GM18873 (cell line): ENCODE measurements around the gene LHX3.

Experiments
- ATAC-seq: cut with Tn5 transposase; IDR thresholded peaks from one replicate; pipeline ENCODE4 v1.9.1; 2021; ENCODE audit warnings: mild to moderate bottlenecking, moderate library complexity, moderate number of reproducible peaks; ENCODE audit not compliant: unreplicated experiment, low FRiP score

Gene LHX3

GRCh38 chr9:136229096-136230065 lies 24.5 kb upstream of the LHX3 start:
- ATAC-seq = no peak

- no peak for ATAC-seq
These were observed 23.4 kb upstream of the LHX3 start for GRCh38 chr9:136228107-136228875.

GRCh38 chr9:136226680-136227407 lies 21.9 kb upstream of the LHX3 start:
- no peak for ATAC-seq

- ATAC-seq = peak; percentile 45
These were observed 21.1 kb upstream of the LHX3 start for GRCh38 chr9:136225748-136226679.

- ATAC-seq = peak; percentile 40
These were observed 20.4 kb upstream of the LHX3 start for GRCh38 chr9:136225366-136225747.

GRCh38 chr9:136223871-136224640 lies 19.1 kb upstream of the LHX3 start:
- no peak for ATAC-seq

GRCh38 chr9:136222906-136223285 lies 18.0 kb upstream of the LHX3 start:
- ATAC-seq = no peak

GRCh38 chr9:136222166-136222905 lies 17.4 kb upstream of the LHX3 start:
- ATAC-seq = no peak

GRCh38 chr9:136220017-136220729 lies 15.2 kb upstream of the LHX3 start:
- no peak for ATAC-seq

GRCh38 chr9:136219276-136219675 lies 14.3 kb upstream of the LHX3 start:
- ATAC-seq = no peak

GRCh38 chr9:136218673-136219072 lies 13.7 kb upstream of the LHX3 start:
- no peak for ATAC-seq

GRCh38 chr9:136218271-136218670 lies 13.3 kb upstream of the LHX3 start:
- ATAC-seq = no peak

- ATAC-seq = no peak
These were observed 11.8 kb upstream of the LHX3 start for GRCh38 chr9:136216541-136217244.

- ATAC-seq = no peak
These were observed 8.8 kb upstream of the LHX3 start for GRCh38 chr9:136213733-136214132.

GRCh38 chr9:136212345-136212950 lies 7.5 kb upstream of the LHX3 start:
- ATAC-seq = no peak

GRCh38 chr9:136211441-136212344 lies 6.8 kb upstream of the LHX3 start:
- ATAC-seq = no peak
